SK-N-MC (cell line): Measurements from ENCODE around the gene RESF1.

ENCODE experiments used
- EZH2 ChIP-seq: fragments of 200-600 bp; sonication (generic); IDR thresholded peaks from one replicate; pipeline ENCODE4 v1.6.1; 2017; ENCODE audit warnings: antibody characterized with exemption
- POLR2AphosphoS5 ChIP-seq: IDR thresholded peaks from 2 replicates; pipeline ENCODE4 v1.6.1; 2012; ENCODE audit warnings: mild to moderate bottlenecking, low read depth, low read length, borderline replicate concordance

- TF ChIP-seq EZH2 (no peak), POLR2AphosphoS5 (no peak)
Measured at GRCh38 chr12:31954925-31955858, 4.0 kb upstream of the RESF1 start.
